Activated CD4-positive, CD25-positive, alpha-beta regulatory T cell (primary cell): ENCODE data around the gene ATP6V0E1.
A peak's percentile ranks its signal among the peaks of the same experiment; 100 is the strongest.
"Not testable (repeated sequence)": the region's sequence is repeated elsewhere in the genome, so short reads cannot be mapped to it uniquely, and the experiment has no call there.

Experiments used
- DNase-seq, 4 experiments: peaks; one replicate each; lab custom pipeline; 2025; lab: John Stamatoyannopoulos, UW

Gene ATP6V0E1

GRCh38 chr5:173039188-173039587, 55.6 kb downstream of the ATP6V0E1 start:
- DNase-seq = no peak

- no peak for DNase-seq
Observed at GRCh38 chr5:173039964-173040363, 56.4 kb downstream of the ATP6V0E1 start.

DNA sequence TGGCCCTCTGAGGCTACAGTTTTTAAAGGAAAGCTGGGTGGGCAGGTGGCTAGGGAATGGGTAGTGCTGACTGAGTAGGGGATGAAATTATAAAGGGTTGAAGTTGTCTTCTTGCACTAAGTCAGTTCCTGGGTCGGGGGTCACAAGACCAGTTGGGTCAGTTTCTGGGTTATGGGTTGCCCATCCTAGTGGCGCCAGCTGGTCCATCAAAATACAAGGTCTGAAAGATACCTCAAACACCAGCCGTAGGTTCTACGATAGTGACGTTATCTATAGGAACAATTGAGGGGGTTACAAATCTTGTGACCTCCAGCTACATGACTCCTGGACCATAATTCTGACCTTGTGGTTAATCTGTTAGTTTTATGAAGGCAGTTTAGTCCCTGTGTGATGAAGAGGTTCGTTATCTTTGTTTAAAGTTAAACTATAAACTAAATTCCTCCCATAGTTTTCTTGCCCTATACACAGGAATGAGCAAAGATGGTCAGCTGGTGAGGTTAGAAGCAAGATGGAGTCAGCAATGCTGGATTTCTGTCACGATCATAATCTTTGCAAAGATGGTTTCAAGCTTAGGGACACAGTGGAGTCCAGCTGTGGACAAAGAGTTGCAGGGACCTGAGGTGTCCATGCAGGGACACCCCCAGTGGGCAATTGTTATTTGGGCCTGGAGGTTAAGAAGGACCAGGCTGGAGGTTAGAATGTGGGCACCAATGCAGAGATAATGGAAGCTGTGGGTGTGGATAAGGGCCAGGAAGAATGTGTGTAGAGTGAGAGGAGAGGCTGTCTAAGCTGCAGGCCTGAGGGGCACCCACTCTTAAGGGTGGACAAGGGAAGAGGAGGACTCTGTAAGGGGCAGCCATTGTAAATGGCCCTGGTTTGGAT, 58.6 kb downstream of the ATP6V0E1 start:
- DNase-seq = no peak

DNA sequence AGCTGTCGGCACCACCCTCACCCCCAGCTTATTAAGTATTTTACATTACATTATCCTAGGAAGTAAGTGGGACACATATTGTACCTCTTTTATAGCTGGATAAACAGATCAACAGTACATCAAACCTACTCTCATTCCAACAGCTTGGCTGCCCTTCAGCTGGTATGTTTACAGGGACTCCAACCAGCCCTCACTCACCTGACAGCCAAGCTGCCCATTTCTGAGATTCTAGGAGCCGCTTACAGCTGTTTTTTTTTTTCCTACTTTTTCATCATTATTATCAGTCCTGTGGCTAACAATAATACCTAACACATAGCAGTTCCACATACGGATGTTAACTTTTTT, 59.2 kb downstream of the ATP6V0E1 start:
- no peak for DNase-seq

GRCh38 chr5:173045474-173045873, 61.9 kb downstream of the ATP6V0E1 start:
- DNase-seq = no peak

DNA sequence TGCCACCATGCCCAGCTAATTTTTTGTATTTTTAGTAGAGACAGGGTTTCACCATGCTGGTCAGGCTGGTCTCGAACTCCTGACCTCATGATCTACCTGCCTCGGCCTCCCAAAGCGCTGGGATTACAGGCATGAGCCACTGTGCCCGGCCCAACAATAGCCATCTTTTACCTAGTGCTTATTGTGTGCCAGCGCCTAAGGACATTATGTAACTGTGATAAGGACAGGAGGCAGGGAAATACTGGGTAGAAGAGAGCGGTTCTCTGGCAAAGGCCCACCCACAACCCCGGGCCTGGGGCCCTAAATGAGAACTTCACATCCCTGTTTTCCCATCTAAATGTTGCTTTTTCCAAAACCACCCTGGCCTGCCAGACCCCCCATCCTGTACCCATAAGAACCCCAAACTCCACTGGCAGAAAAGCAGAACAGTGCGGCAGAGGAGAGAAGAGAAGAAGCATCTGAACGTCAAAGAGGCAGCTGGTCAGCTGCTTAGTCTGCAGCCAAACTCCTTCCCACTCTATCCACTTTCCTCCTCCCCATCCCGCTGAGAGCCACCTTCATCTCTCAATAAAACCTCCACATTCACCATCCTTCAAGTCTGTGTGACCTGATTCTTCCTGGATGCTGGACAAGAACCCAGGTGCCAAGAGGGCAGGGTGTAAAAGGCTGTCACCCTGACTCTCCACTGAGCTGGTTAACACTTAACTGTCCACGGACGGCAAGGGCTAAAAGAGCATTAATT, 63.7 kb downstream of the ATP6V0E1 start:
- DNase-seq = not testable (repeated sequence)

- no peak for DNase-seq
Observed at GRCh38 chr5:173047838-173048105, 64.2 kb downstream of the ATP6V0E1 start.

- DNase-seq = no peak
Observed at GRCh38 chr5:173050791-173051190, 67.2 kb downstream of the ATP6V0E1 start.

DNA sequence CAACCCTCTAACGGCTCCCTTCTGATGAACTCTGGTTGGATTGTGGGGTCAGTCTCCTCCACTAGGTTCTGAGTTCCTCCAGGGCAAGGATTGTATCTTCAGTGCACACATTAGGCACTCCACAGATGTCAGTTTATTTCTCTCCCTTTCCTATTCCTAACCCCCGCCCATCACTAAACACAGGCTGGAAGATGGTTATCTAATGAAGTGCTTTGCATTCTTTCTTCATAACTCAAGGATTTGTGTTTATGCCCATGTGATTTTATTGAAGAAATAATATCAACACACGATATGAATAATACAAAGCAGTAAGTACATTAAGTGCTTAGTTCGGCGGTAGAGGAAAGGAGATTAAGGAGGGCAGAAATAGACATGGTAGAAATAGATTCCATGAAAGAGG, 68.2 kb downstream of the ATP6V0E1 start:
- DNase-seq = no peak

- no peak for DNase-seq
Observed at GRCh38 chr5:173053041-173053440, 69.5 kb downstream of the ATP6V0E1 start.

GRCh38 chr5:173055042-173055721, 71.6 kb downstream of the ATP6V0E1 start:
- DNase-seq = no peak

- no peak for DNase-seq
Observed at GRCh38 chr5:173055722-173055982, 72.1 kb downstream of the ATP6V0E1 start.

- peak; percentile 96 to 99 (median 98) for DNase-seq
Observed at GRCh38 chr5:173055983-173056782, 72.6 kb downstream of the ATP6V0E1 start, which contains the start of gene CREBRF. CREBRF (plus strand) TSS chr5:173056352; CDS start chr5:173080776, 24,424 bp downstream.

GRCh38 chr5:173056783-173057061, 73.2 kb downstream of the ATP6V0E1 start:
- peak in 3 of 4 experiments; percentile 82 to 93 (median 87) for DNase-seq

DNA sequence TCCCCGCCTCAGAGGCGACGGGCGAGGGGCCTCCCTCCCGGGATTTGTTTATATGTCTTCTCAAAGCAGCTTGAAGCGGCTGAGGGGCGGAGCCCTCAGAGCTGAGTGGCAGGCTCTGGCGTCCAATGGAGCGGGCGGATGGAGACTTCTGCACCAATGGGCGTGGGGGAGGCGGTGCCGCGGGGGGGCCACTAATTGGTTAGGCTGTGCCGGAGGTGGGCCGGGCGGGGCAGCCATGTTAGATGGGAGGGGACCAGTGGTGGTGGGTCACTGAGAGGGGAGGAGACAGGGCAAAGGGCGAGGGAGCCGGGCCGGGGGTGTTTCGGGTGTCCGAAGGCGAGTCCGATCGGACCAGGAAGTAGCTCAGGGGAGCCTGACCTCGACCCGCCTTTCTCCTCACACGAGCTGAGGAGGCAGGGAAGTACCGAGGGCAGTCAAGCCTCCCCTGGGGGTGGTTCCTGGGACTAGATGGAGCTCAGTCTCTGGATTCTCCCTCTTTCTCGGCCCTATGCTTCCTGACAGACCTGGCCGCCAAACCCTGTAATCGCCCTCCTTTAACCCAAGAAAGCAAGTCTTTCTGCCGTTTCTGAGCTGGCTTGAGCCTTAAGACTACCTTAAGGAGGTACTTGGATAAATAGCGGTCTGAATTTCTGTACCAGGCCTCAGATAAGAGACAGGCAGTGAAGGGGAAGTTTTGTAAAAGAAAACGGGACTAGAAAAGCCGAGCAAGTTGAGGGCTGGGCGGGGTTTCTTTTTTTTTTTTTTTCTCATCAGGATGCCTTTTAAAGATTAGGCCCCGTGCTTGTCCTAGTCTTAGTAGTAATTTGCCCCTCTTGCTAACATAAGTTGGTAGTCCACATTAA, 73.7 kb downstream of the ATP6V0E1 start:
- DNase-seq = peak; percentile 94 to 98 (median 98)

DNA sequence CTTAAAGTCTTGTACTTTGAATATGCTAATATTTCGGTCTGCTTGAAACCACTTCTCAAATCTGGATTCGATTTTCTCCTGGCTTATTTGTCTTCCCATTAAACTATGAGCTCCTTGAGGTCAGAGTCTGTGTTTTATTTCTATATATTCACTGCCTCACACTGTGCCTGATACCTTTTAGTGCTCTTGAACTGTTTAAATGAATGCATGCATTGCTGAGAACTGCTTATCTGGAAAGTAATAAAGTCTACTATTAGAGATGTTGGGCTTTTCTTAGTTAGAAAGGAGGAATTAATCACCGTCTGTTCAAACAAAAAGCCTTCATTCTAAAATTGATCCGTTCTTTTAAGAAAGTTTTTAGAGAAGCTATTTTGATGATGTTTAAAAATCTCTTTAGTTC, 78.6 kb downstream of the ATP6V0E1 start:
- DNase-seq = no peak

DNA sequence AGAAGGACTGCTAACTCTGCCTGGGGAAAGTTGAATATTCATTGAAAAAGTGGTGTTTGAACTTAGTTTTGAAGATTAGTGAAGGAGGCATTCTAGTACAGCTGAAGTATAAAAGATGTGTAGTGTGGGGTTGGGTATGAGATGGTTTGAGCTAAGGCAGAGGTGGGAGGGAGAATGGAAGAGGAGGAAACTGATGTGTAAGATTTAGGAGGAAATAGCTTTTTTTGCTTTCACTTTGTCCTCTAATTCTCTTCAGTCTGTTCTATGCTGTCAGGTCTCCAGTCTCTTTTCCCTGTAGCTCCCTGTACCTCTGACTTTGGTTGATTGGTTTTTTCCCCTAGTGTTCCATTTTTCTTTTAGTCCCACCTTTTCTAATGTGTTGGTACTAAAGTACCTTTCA, 81.6 kb downstream of the ATP6V0E1 start:
- DNase-seq = no peak

DNA sequence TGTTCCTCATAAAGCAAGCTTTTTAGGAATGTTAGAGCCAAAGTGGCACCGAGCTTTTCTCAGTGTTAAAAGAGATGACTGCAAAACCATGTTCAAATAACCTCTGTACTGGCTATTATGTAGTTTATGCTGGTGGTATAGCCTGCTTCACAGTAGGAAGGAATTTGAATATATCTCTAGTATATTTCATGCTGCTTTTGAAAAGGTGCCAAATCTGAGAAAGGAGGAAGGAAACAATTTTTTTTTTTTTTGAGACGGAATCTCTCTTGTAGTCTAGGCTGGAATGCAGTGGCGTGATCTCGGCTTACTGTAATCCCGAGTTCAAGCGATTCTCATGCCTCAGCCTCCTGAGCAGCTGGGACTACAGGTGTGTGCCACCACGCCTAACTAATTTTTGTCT, 86.1 kb downstream of the ATP6V0E1 start:
- no peak for DNase-seq

GRCh38 chr5:173075137-173075843, 91.7 kb downstream of the ATP6V0E1 start:
- no peak for DNase-seq

DNA sequence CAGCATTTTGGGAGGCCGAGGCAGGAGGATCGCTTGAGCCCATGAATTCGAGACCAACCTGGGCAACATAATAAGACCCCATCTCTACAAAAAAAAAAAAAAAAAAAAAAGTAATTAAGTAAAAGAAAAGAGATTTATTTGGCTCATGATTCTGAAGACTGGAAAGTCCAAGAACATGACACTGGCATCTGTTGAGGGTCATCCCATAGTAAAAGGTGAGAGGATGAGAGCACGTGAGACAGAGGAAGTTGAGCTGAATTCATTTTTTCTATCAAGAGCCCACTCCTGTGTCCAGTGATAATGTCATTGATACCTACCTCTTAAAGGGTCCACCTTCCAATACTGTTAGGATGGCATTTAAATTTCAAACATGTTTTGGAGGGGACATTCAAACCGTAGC, 92.4 kb downstream of the ATP6V0E1 start:
- DNase-seq = no peak

GRCh38 chr5:173076471-173076870, 92.9 kb downstream of the ATP6V0E1 start:
- not testable (repeated sequence) for DNase-seq
